Measurements from ENCODE around the gene DDX46. TPM values are rescaled to one million over a fixed set of nuclear protein-coding genes. Genes with fewer than 3 reads are reported as not detected.

The DDX46 gene
- total and polyA plus RNA-seq, 2 of the 8 experiments (the other 6 are each of a cell fraction or from before 2014, with no cell fraction given): 22.6 to 110 TPM

DNA sequence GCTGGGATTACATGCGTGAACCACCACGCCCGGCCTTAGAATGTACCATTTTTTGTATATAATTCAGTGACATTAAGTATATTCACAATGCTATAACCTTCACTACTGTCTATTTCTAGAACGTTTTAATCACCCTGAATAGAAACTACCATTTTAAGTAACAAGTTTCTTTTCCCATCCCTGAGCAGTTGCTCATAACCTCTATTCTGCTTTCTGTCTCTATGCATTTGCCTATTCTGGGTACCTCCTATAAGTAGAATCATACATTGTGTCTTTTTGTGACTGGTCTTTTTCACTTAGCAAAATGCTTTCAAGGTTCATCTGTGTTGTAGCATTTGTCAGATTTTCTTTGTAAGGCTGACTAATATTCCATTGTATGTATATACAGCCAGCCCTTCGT is 39.9 kb downstream of the DDX46 start:
- CTCF ChIA-PET (ENCODE audit: partially characterized antibody): no interaction called here
- Histone ChIP-seq H3K23ac (ENCODE audit: insufficient read length) (no peak overlapping the region), H3K23me2 (ENCODE audit: low read depth, low read length) (no peaks in the 10 kb centered on the region), H4K91ac (replicated peaks; ENCODE audit: insufficient read length, low read length) (no peak overlapping the region), H3K14ac (ENCODE audit: insufficient read length) (no peak overlapping the region), H3K36me3 (ENCODE audit: control insufficient read depth in 2 of 4, insufficient read depth in 4 of 4, low read length in 3 of 4) (peaks cover 19 to 59% (median 48%) of the 10 kb centered on the region in 4 experiments), H2BK12ac (ENCODE audit: low read depth, low read length) (no peak overlapping the region), H4K20me1 (replicated peaks in 1 of 2; ENCODE audit: control insufficient read depth in 1 of 2, insufficient read depth in 2 of 2, low read length in 2 of 2) (peaks cover 0 to 6% of the 10 kb centered on the region in 2 experiments), H3K79me2 (ENCODE audit: control insufficient read depth in 1 of 2, insufficient read depth in 2 of 2, low read length in 2 of 2) (no peaks in the 10 kb centered on the region; a peak in 1 of 4 replicates), H3K4ac (replicated peaks; ENCODE audit: insufficient read length, low read depth, low read length) (no peak overlapping the region), H3K9me3 (ENCODE audit: insufficient read depth in 2 of 2, low read depth in 1 of 2, low read length in 1 of 2) (no peaks in the 10 kb centered on the region), H3K4me3 (ENCODE audit: extremely low read depth in 1 of 4, insufficient read depth in 2 of 4, low read depth in 3 of 4, low read length in 4 of 4) (no peak overlapping the region), H2AK5ac (ENCODE audit: low read depth, low read length) (no peak overlapping the region), H3K27ac (ENCODE audit: low read depth, low read length) (no peak overlapping the region), H2BK20ac (ENCODE audit: low read length) (no peak overlapping the region), H3K18ac (ENCODE audit: extremely low read depth, low read length) (no peak overlapping the region), H4K5ac (ENCODE audit: insufficient read length, low read depth, low read length) (no peak overlapping the region), H3K27me3 (replicated peaks in 1 of 4; ENCODE audit: control insufficient read depth in 3 of 4, extremely low read depth in 1 of 4, insufficient read depth in 3 of 4, low read length in 3 of 4) (no peaks in the 10 kb centered on the region), H4K8ac (ENCODE audit: extremely low read depth, insufficient read depth, low read length) (no peak overlapping the region), H3K56ac (replicated peaks; ENCODE audit: insufficient read length, low read depth, low read length) (no peak overlapping the region), H2BK5ac (ENCODE audit: low read depth, low read length) (no peak overlapping the region), H2BK120ac (replicated peaks; ENCODE audit: low read depth, low read length) (no peak overlapping the region), H2AFZ (ENCODE audit: low read length) (no peak overlapping the region), H3K4me2 (ENCODE audit: insufficient read depth in 1 of 2, low read depth in 2 of 2, low read length in 2 of 2) (no peak overlapping the region), H3K9ac (replicated peaks in 1 of 4; ENCODE audit: extremely low read depth in 1 of 4, low read depth in 3 of 4, low read length in 3 of 4) (no peak overlapping the region), H3K4me1 (replicated peaks in 1 of 4; ENCODE audit: control insufficient read depth in 3 of 4, insufficient read depth in 4 of 4, low read length in 3 of 4) (no peaks in the 10 kb centered on the region), H2BK15ac (ENCODE audit: low read length) (no peak overlapping the region), H3K79me1 (ENCODE audit: low read depth, low read length) (no peaks in the 10 kb centered on the region; the same call in 1 of the 2 replicates)
- FAIRE-seq (no peak), DNase-seq (ENCODE audit: low read depth in 1 of 2, low spot score in 2 of 2) (no peak)
- WGBS, 2 experiments (ENCODE audit: extremely low coverage in 1 of 2, insufficient coverage in 1 of 2, insufficient read length in 1 of 2, insufficient replicate concordance in 2 of 2, low coverage in 1 of 2, low lambda C conversion rate in 2 of 2, missing lambda C conversion rate in 1 of 2): 91% methylated on average over 5 of the region's 5 CpGs; no CpG with 5 or more reads in 1 of the 2 experiments
- POLR2A ChIA-PET (ENCODE audit: partially characterized antibody): interaction anchor here (0.7 kb wide), 1 partner anchor 9 kb away, joined by 4 read pairs; no protein-coding TSS in a partner anchor
- TF ChIP-seq, protein P1, sequence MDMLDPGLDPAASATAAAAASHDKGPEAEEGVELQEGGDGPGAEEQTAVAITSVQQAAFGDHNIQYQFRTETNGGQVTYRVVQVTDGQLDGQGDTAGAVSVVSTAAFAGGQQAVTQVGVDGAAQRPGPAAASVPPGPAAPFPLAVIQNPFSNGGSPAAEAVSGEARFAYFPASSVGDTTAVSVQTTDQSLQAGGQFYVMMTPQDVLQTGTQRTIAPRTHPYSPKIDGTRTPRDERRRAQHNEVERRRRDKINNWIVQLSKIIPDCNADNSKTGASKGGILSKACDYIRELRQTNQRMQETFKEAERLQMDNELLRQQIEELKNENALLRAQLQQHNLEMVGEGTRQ (IDR thresholded peaks at IDR 0.05; ENCODE audit: low read length): no peak
